K562 (cell line): ENCODE results near the gene NAT9. TPM values are rescaled to one million over a fixed set of nuclear protein-coding genes. Genes with fewer than 3 reads are reported as not detected.

Experiments
- BHLHE40 ChIP-seq: IDR thresholded peaks from 2 replicates; pipeline ENCODE4 v1.6.1; 2011; ENCODE audit warnings: low read length, improper control_type of control experiment
- ELF4 ChIP-seq: fragments of 450-650 bp; formaldehyde crosslinking; IDR thresholded peaks from 2 replicates; pipeline ENCODE4 v1.4.0; 2022; ENCODE audit warnings: missing genetic modification characterization
- NEUROD1 ChIP-seq: fragments of 150-350 bp; IDR thresholded peaks from 2 replicates; pipeline ENCODE4 v1.6.1; 2014; ENCODE audit warnings: borderline replicate concordance, low read length, low read depth; ENCODE audit not compliant: partially characterized antibody
- NR2C2 ChIP-seq, 2 experiments: fragments of 200-800 bp in 1 of 2; sonication (Bioruptor generic) in 1 of 2; sonication (generic) in 1 of 2; formaldehyde crosslinking in 1 of 2; IDR thresholded peaks; 2 replicates each; pipeline versions ENCODE4 v1.6.1 to v1.8.0; 2016 to 2022; ENCODE audit warnings: mild to moderate bottlenecking in 1 of 2, missing compliant biosample characterization in 1 of 2, missing genetic modification characterization in 1 of 2, missing genetic modification reagents in 1 of 2
- NRF1 ChIP-seq, 2 experiments: fragments of 450-650 bp; IDR thresholded peaks in 1 of 2; conservative IDR thresholded peaks in 1 of 2; 2 replicates each; pipeline ENCODE4 v1.6.1; 2014; ENCODE audit warnings: mild to moderate bottlenecking in 2 of 2
- RHOXF2B ChIP-seq: fragments of 250-450 bp; sonication (Bioruptor Pico); conservative IDR thresholded peaks from 2 replicates; pipeline ENCODE4 v1.5.1; 2021
- SAFB ChIP-seq: fragments of 200-400 bp; formaldehyde crosslinking; IDR thresholded peaks from 2 replicates; pipeline ENCODE4 v1.6.1; 2017; ENCODE audit warnings: low read depth, low read length, borderline replicate concordance
- polyA plus RNA-seq, 8 experiments: library from polyadenylated mRNA; depleted of rRNA in 4 of 8; stranded (reverse) in 5 of 8; unstranded in 3 of 8; fragments of >200 nt; fragmentation: Nextera tagmentation in 2 of 8; fragmentation: Illumina TruSeq in 1 of 8; extraction: Ambion mirVana in 2 of 8; extraction: Trizol in 1 of 8; gene quantifications; 2 replicates each; pipeline versions ENCODE4 v1.2.1 to v1.2.3, GENCODE V29; 2011 to 2014; ENCODE audit warnings: inconsistent platforms in 1 of 8, missing spikeins in 1 of 8
- total RNA-seq, 7 experiments: library from RNA; depleted of rRNA in 6 of 7; stranded (reverse); fragments of >200 nt in 6 of 7; fragmentation: Illumina TruSeq in 2 of 7; extraction: Trizol in 2 of 7; gene quantifications; 2 replicates each; pipeline versions ENCODE4 v1.2.1 to v1.2.3, GENCODE V29; 2011 to 2021; ENCODE audit warnings: low replicate concordance in 1 of 7
- TF ChIP-seq, protein P1 (sequence below), 2 experiments: fragments of 450-650 bp in 1 of 2; sonication (generic) in 1 of 2; formaldehyde crosslinking in 1 of 2; IDR thresholded peaks in 1 of 2; conservative IDR thresholded peaks in 1 of 2; 2 replicates each; pipeline versions ENCODE4 v1.6.1 to v1.8.1; 2016 to 2023; ENCODE audit warnings: mild to moderate bottlenecking in 2 of 2, moderate library complexity in 2 of 2, inconsistent platforms in 1 of 2, missing genetic modification reagents in 1 of 2
- TF ChIP-seq, protein P2 (sequence below): sonication (generic); IDR thresholded peaks from 2 replicates; pipeline ENCODE4 v1.6.1; 2016
- TF ChIP-seq, protein P3 (sequence below): fragments of 450-650 bp; IDR thresholded peaks from 2 replicates; pipeline ENCODE4 v1.6.1; 2016; ENCODE audit warnings: antibody characterized with exemption
- TF ChIP-seq, protein P4 (sequence below): fragments of 450-650 bp; IDR thresholded peaks from 2 replicates; pipeline ENCODE4 v1.6.1; 2016
- TF ChIP-seq, protein P5 (sequence below), 2 experiments: IDR thresholded peaks; 2 replicates each; pipeline ENCODE4 v1.6.1; 2012; ENCODE audit warnings: improper control_type of control experiment in 2 of 2, low read depth in 2 of 2, low read length in 2 of 2, borderline replicate concordance in 1 of 2

NAT9 gene
- total and polyA plus RNA-seq, 9 of the 15 experiments (the other 6 are each of a cell fraction or from before 2014, with no cell fraction given), result 4.2 to 63.6 (median 40.8) TPM

DNA sequence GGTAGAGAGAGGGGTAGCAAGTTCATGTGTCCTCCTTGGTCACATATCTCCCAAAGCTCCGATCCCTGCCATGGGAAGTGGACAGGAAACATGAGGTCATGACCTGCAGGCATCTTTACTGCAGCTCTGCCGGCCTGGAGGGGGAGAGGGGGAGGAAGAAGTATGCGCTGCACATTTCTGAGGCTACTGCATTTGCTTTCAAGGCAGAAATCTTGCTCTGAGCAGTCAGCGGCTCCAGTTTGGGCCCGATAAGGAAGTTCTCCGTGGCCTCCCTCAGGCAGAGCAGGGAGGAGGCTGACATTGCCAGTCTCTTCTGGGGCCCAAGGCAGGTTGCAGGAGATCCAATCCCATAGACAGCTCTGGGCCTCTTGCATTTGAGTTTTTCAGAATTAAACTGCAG, 29.2 kb downstream of the NAT9 start (continued):
- no peak for TF ChIP-seq NEUROD1
- 0 out of 2 replicates have a peak, but pooled peaks have one; percentile 18 for TF ChIP-seq BHLHE40
- TF ChIP-seq, protein P1, sequence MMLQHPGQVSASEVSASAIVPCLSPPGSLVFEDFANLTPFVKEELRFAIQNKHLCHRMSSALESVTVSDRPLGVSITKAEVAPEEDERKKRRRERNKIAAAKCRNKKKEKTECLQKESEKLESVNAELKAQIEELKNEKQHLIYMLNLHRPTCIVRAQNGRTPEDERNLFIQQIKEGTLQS (IDR thresholded peaks at IDR 0.05), result peak; percentile 25; the same call in 1 of the 2 replicates
- TF ChIP-seq, protein P1 (CRISPR knock-in tag; conservative IDR thresholded peaks at IDR 0.05), result no peak
- TF ChIP-seq, protein P2, sequence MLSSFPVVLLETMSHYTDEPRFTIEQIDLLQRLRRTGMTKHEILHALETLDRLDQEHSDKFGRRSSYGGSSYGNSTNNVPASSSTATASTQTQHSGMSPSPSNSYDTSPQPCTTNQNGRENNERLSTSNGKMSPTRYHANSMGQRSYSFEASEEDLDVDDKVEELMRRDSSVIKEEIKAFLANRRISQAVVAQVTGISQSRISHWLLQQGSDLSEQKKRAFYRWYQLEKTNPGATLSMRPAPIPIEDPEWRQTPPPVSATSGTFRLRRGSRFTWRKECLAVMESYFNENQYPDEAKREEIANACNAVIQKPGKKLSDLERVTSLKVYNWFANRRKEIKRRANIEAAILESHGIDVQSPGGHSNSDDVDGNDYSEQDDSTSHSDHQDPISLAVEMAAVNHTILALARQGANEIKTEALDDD, result peak; percentile 64; the same call in 1 of the 2 replicates
- peak; percentile 79 for TF ChIP-seq NRF1 (conservative IDR thresholded peaks at IDR 0.05 in 1 of 2, IDR thresholded peaks at IDR 0.05 in 1 of 2)
- TF ChIP-seq RHOXF2B (CRISPR knock-in tag), result no peak
- peak; percentile 9; the same call in 1 of the 2 replicates for TF ChIP-seq ELF4 (CRISPR knock-in tag)
- TF ChIP-seq SAFB, result no peak
- no peak for TF ChIP-seq NR2C2 (CRISPR knock-in tag; IDR thresholded peaks at IDR 0.05)
- TF ChIP-seq NR2C2 (tag; IDR thresholded peaks at IDR 0.05), result peak; percentile 92
- TF ChIP-seq, protein P3, sequence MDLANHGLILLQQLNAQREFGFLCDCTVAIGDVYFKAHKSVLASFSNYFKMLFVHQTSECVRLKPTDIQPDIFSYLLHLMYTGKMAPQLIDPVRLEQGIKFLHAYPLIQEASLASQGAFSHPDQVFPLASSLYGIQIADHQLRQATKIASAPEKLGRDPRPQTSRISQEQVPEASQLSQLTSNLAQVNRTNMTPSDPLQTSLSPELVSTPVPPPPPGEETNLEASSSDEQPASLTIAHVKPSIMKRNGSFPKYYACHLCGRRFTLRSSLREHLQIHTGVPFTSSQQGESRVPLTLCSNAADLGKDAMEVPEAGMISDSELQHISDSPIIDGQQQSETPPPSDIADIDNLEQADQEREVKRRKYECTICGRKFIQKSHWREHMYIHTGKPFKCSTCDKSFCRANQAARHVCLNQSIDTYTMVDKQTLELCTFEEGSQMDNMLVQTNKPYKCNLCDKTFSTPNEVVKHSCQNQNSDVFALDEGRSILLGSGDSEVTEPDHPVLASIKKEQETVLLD, result peak; percentile 70; the same call in 1 of the 2 replicates
- TF ChIP-seq, protein P4, sequence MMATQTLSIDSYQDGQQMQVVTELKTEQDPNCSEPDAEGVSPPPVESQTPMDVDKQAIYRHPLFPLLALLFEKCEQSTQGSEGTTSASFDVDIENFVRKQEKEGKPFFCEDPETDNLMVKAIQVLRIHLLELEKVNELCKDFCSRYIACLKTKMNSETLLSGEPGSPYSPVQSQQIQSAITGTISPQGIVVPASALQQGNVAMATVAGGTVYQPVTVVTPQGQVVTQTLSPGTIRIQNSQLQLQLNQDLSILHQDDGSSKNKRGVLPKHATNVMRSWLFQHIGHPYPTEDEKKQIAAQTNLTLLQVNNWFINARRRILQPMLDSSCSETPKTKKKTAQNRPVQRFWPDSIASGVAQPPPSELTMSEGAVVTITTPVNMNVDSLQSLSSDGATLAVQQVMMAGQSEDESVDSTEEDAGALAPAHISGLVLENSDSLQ, result peak; percentile 26; the same call in 1 of the 2 replicates
- TF ChIP-seq, protein P5, sequence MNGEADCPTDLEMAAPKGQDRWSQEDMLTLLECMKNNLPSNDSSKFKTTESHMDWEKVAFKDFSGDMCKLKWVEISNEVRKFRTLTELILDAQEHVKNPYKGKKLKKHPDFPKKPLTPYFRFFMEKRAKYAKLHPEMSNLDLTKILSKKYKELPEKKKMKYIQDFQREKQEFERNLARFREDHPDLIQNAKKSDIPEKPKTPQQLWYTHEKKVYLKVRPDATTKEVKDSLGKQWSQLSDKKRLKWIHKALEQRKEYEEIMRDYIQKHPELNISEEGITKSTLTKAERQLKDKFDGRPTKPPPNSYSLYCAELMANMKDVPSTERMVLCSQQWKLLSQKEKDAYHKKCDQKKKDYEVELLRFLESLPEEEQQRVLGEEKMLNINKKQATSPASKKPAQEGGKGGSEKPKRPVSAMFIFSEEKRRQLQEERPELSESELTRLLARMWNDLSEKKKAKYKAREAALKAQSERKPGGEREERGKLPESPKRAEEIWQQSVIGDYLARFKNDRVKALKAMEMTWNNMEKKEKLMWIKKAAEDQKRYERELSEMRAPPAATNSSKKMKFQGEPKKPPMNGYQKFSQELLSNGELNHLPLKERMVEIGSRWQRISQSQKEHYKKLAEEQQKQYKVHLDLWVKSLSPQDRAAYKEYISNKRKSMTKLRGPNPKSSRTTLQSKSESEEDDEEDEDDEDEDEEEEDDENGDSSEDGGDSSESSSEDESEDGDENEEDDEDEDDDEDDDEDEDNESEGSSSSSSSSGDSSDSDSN (IDR thresholded peaks at IDR 0.05; ENCODE audit: borderline replicate concordance in 1 of 2, low read depth in 2 of 2, low read length in 2 of 2), result peak in 1 of 2 experiments; percentile 76; a peak in 2 of 4 replicates
